Measurements from ENCODE around the gene KCNC3. TPM values are rescaled to one million over a fixed set of nuclear protein-coding genes. Genes with fewer than 3 reads are reported as not detected.

Gene KCNC3
- total and polyA plus RNA-seq, 2 of the 13 experiments (the other 11 are each of a cell fraction or from before 2014, with no cell fraction given), result 0.29 to 1.7 TPM

DNA sequence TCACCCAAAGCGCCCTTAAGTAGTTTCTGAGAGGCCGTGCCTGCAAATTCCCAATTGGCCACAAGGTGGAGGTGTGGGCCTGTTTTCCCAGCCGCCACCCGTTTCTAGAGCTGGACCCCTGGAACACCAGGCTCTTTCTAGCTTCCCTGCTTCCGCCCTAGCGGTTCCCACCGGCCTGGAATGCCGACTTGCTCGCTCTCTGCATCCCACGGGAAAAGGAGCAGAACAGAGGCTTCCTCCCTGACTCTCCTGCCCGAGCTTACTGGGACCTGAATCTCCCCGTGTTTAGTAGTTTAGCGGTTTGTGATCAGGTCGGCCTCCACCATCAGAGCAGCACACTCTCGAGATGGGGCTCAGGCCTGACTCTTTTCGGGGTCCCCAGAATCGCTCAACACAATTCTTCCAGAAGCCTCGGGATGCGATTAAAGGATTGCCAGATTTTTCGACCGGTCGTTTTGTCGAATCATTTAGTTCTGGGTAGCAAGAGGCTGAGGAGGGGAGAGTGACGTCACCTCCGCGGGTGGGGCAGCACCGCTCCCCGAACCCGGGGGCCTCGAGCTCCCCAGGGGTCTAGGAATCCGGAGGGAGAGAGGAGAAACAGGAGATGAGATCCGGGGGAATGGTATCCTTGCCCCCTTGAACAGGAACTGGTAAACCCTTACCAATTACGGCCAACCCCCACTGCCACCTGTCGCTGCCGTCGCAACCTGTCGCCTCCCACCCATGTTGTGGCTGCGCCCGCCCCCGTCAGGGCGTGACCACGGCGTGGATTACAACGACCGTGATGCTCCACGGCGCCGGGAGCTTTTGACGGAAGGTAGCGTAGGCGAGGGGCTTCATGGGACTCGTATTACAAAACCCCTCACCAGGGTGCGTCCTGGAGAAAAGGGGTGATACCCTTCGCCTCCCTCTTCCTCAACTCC is 28.3 kb upstream of the KCNC3 start (continued):
- TF ChIP-seq HOXA3 (CRISPR knock-in tag; IDR thresholded peaks at IDR 0.05) (peak; percentile 32; the same call in 1 of the 2 replicates), ZNF136 (CRISPR knock-in tag; IDR thresholded peaks at IDR 0.05; ENCODE audit: low read depth) (no peak), PRMT3 (CRISPR knock-in tag; IDR thresholded peaks at IDR 0.05; ENCODE audit: borderline replicate concordance, low read depth) (no peak), CREB1 (IDR thresholded peaks at IDR 0.05) (peak; percentile 90), CREB1 (CRISPR knock-in tag; IDR thresholded peaks at IDR 0.05) (peak; percentile 80), ZNF678 (CRISPR knock-in tag; IDR thresholded peaks at IDR 0.05) (no peak), ZNF556 (CRISPR knock-in tag; IDR thresholded peaks at IDR 0.05; ENCODE audit: borderline replicate concordance) (0 out of 2 replicates have a peak, but pooled peaks have one; percentile 49), MBNL3 (CRISPR knock-in tag; conservative IDR thresholded peaks at IDR 0.05) (no peak), SMC3 (IDR thresholded peaks at IDR 0.05; ENCODE audit: low read length) (peak; percentile 71), ATF7 (IDR thresholded peaks at IDR 0.05) (peak; percentile 89), ATF7 (CRISPR knock-in tag; IDR thresholded peaks at IDR 0.05) (no peak), HOXD1 (CRISPR knock-in tag; IDR thresholded peaks at IDR 0.05) (no peak), ZSCAN22 (CRISPR knock-in tag; IDR thresholded peaks at IDR 0.05) (peak; percentile 99), PHF8 (CRISPR knock-in tag; IDR thresholded peaks at IDR 0.05) (peak; percentile 19; the same call in 1 of the 2 replicates), MTA3 (CRISPR knock-in tag; IDR thresholded peaks at IDR 0.05) (no peak)
- TF ChIP-seq, protein P1, sequence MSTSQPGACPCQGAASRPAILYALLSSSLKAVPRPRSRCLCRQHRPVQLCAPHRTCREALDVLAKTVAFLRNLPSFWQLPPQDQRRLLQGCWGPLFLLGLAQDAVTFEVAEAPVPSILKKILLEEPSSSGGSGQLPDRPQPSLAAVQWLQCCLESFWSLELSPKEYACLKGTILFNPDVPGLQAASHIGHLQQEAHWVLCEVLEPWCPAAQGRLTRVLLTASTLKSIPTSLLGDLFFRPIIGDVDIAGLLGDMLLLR (CRISPR knock-in tag; IDR thresholded peaks at IDR 0.05), result no peak
- TF ChIP-seq, protein P2, sequence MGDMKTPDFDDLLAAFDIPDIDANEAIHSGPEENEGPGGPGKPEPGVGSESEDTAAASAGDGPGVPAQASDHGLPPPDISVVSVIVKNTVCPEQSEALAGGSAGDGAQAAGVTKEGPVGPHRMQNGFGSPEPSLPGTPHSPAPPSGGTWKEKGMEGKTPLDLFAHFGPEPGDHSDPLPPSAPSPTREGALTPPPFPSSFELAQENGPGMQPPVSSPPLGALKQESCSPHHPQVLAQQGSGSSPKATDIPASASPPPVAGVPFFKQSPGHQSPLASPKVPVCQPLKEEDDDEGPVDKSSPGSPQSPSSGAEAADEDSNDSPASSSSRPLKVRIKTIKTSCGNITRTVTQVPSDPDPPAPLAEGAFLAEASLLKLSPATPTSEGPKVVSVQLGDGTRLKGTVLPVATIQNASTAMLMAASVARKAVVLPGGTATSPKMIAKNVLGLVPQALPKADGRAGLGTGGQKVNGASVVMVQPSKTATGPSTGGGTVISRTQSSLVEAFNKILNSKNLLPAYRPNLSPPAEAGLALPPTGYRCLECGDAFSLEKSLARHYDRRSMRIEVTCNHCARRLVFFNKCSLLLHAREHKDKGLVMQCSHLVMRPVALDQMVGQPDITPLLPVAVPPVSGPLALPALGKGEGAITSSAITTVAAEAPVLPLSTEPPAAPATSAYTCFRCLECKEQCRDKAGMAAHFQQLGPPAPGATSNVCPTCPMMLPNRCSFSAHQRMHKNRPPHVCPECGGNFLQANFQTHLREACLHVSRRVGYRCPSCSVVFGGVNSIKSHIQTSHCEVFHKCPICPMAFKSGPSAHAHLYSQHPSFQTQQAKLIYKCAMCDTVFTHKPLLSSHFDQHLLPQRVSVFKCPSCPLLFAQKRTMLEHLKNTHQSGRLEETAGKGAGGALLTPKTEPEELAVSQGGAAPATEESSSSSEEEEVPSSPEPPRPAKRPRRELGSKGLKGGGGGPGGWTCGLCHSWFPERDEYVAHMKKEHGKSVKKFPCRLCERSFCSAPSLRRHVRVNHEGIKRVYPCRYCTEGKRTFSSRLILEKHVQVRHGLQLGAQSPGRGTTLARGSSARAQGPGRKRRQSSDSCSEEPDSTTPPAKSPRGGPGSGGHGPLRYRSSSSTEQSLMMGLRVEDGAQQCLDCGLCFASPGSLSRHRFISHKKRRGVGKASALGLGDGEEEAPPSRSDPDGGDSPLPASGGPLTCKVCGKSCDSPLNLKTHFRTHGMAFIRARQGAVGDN (CRISPR knock-in tag; IDR thresholded peaks at IDR 0.05), result peak; percentile 53
- TF ChIP-seq, protein P3, sequence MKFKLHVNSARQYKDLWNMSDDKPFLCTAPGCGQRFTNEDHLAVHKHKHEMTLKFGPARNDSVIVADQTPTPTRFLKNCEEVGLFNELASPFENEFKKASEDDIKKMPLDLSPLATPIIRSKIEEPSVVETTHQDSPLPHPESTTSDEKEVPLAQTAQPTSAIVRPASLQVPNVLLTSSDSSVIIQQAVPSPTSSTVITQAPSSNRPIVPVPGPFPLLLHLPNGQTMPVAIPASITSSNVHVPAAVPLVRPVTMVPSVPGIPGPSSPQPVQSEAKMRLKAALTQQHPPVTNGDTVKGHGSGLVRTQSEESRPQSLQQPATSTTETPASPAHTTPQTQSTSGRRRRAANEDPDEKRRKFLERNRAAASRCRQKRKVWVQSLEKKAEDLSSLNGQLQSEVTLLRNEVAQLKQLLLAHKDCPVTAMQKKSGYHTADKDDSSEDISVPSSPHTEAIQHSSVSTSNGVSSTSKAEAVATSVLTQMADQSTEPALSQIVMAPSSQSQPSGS (CRISPR knock-in tag; IDR thresholded peaks at IDR 0.05), result 0 out of 2 replicates have a peak, but pooled peaks have one; percentile 45
- TF ChIP-seq, protein P4, sequence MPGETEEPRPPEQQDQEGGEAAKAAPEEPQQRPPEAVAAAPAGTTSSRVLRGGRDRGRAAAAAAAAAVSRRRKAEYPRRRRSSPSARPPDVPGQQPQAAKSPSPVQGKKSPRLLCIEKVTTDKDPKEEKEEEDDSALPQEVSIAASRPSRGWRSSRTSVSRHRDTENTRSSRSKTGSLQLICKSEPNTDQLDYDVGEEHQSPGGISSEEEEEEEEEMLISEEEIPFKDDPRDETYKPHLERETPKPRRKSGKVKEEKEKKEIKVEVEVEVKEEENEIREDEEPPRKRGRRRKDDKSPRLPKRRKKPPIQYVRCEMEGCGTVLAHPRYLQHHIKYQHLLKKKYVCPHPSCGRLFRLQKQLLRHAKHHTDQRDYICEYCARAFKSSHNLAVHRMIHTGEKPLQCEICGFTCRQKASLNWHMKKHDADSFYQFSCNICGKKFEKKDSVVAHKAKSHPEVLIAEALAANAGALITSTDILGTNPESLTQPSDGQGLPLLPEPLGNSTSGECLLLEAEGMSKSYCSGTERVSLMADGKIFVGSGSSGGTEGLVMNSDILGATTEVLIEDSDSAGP (CRISPR knock-in tag; IDR thresholded peaks at IDR 0.05; ENCODE audit: borderline replicate concordance), result peak; percentile 56; the same call in 1 of the 2 replicates
- TF ChIP-seq, protein P5, sequence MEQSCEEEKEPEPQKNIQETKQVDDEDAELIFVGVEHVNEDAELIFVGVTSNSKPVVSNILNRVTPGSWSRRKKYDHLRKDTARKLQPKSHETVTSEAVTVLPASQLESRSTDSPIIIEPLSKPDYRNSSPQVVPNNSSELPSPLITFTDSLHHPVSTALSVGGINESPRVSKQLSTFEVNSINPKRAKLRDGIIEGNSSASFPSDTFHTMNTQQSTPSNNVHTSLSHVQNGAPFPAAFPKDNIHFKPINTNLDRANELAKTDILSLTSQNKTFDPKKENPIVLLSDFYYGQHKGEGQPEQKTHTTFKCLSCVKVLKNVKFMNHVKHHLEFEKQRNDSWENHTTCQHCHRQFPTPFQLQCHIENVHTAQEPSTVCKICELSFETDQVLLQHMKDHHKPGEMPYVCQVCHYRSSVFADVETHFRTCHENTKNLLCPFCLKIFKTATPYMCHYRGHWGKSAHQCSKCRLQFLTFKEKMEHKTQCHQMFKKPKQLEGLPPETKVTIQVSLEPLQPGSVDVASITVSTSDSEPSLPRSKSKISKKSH (CRISPR knock-in tag; IDR thresholded peaks at IDR 0.05; ENCODE audit: borderline replicate concordance), result peak; percentile 66; the same call in 1 of the 2 replicates

Data from HepG2 (cell line).